Left hindlimb (tissue), 1 donor: ENCODE data around the gene MLH1.
A peak's percentile ranks its signal among the peaks of the same experiment; 100 is the strongest.
"Not testable (repeated sequence)": the region's sequence is repeated elsewhere in the genome, so short reads cannot be mapped to it uniquely, and the experiment has no call there.

Experiments
- DNase-seq: peaks from one replicate; pipeline ENCODE4 v3.0.0-alpha.2; 2018

Gene MLH1

DNA sequence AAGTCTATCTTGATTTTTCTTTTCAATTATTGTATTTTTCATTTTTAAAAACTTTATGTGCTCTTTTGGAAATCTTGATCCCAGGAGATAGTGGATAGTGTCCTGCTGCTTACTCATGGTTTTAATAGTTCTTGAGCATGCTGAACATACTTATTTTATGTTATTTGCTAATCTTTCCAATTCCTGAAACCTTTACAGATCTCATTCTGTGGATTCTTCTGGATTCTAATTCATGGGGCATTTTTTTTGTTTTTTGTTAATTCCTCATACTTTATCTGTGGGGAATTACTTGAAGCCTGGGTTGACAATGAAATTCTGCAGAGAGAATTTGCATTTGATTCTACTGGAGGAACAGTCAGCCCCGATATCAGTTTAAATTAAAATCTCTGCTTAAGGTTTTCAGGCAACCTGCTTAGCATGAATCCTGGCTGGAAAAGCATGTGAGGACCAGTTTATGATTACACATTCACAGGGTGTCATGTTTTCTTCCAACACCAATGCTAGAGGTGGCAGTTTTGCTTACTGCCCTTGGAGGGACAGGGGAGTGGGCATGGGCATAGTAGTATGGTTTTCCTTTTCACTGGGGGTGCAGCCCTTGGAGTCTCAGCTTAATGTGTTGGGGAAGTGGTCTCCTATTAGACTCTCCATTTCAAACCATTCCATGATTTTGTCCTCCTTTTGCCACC, 46.0 kb downstream of the MLH1 start:
- no peak for DNase-seq

DNA sequence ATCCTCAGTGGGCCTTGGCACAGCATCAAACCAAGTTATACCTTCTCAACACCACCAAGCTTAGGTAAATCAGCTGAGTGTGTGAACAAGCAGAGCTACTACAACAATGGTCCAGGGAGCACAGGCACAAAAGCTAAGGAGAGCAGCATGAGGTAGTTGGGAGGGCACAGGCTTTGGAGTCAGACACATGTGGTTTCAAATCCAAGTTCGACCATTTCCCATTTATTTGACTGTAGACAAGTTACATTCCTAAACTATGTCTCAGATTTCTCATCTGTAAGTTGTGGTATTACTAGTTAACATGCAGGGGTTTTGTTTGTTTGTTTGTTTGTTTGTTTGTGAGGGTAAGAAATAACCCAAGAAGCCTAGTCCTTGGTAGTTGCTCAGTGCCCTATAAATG, 46.9 kb downstream of the MLH1 start:
- DNase-seq = no peak

DNA sequence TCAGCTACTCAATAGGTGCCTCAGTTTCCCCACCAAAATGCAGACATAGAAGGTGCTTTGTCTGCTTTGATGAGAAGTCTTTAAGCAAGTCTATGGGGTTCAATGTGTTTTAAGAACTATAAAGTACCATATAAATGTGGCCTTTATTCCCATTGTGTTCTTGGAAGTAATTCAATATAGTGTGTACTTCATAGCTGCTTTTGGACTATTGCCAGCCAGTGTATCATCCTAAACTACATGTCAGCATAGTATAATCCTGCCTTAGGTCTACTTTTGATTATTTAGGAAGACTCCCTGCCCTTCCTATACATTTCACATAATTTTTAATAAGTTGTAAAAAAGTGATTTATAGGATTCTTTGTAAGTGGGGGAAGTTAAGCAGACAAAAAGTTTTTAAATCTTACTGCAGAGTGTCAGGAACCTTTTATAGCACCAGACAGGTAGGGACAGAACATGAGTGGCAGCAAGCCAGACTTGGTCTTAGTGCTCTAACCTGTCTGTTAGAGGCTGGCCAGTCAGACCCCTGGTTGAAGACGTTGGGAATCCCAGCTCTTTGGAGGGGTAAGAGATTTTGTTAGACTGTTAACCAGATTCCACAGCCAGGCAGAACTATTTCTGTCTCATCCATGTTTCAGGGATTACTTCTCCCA, 48.4 kb downstream of the MLH1 start:
- no peak for DNase-seq

DNA sequence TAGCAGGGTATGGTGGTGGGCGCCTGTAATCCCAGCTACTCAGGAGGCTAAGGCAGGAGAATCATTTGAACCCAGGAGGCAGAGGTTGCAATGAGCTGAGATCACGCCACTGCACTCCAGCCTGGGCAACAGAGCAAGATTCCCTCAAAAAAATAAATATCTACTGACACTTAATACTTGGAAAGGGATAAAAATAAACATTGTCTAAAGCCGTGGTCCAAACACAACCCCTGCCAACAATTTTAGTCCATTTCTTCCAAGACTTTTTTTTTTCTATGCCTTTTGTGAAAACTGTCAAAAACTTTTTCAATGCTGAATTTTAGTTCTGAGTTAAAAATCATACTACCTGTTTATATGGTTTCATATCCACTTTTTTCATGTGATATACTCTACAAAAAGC, 49.4 kb downstream of the MLH1 start:
- DNase-seq = not testable (repeated sequence)

DNA sequence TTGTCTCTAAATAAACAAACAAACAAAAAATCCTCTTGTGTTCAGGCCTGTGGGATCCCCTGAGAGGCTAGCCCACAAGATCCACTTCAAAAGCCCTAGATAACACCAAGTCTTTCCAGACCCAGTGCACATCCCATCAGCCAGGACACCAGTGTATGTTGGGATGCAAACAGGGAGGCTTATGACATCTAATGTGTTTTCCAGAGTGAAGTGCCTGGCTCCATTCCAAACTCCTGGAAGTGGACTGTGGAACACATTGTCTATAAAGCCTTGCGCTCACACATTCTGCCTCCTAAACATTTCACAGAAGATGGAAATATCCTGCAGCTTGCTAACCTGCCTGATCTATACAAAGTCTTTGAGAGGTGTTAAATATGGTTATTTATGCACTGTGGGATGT, 57.0 kb downstream of the MLH1 start:
- DNase-seq = peak; percentile 64

DNA sequence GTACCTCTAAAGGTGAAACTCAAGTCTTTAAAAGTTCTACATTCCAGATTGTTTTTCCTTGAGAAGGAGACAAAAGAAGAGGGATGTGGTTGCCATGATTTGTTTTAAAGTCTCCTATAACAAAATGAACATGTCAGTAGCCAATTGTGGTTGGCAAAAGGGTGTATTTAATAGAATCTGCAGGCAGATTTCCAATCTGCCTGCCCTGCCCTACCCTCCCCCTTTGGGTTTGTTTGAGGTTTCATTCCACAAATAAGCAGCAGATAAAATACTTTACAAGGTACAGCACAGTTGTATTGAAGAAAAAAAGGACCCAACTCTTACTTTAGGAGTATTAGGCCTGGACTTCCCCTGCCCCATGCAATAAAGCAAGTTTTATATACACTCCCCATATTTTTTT, 59.5 kb downstream of the MLH1 start:
- DNase-seq = no peak

DNA sequence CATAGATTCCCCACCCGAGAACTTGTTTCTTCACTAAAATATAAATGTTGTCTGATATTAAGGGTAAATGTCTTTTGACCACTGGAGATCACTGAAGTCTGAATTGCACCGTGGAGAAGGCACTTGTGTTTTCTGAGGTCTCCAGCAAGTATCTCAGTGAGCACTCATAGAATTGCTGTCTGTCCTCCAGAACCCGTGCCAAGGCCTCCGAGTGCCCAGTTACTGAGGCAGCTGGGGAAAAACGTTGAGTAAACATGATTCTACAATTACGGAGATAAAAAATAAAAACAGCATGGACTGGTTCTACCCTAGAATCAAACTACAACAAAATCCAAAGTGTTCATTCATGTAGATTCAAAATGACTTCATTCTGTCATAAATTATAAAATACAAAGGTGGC, 60.0 kb downstream of the MLH1 start:
- DNase-seq = no peak

DNA sequence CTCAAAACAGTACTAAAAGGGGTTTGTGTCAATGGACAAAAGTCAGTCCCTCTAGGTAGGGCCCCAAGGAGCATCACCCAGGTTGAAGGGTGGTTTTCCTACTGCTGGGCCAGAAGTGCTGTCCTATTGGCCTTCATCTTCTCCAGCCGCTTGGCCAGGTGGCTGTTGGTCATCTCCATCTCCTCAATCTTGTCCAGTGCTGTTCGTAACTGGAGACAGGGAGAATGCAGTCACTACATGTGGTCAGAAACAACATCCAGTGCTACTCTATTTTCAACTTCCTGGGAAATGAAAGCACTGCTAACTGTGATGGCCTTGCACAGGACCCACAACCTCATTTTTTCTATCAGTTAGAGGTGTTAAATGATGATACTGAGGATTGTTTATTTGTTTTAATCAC, 60.4 kb downstream of the MLH1 start:
- DNase-seq = no peak

DNA sequence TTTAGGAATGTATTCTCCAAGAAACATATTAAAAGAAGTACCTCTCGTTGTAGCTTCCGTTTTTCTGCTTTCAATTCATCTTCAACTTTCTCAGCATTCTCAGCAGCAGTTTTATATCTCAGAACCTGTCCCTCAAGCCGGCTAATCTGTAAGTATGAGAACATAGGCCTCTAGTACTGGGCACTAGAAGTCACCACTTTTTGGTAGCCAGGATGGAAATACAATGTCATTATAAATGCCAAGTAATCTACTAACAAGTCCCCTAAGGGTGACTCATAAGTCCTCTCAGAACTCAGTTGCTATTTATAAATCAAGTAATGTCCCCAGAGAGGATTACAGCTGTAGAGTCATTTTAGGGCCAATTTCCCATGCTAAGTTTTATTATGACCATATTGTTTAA, 61.1 kb downstream of the MLH1 start:
- DNase-seq = no peak

DNA sequence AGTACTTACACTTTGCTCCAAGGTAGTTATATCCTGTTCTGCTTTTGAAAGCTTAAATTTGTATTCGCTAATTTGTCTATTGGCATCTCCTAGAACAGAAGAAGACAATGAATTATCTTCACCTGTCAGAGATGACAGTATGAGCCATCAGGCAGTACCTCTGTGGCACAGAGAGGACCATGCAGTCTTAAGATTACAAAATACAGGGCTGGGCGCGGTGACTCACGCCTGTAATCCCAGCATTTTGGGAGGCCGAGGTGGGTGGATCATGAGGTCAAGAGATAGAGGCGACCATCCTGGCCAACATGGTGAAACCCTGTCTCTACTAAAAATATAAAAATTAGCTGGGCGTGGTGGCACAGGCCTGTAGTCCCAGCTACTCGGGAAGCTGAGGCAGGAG, 61.8 kb downstream of the MLH1 start:
- DNase-seq = not testable (repeated sequence)

DNA sequence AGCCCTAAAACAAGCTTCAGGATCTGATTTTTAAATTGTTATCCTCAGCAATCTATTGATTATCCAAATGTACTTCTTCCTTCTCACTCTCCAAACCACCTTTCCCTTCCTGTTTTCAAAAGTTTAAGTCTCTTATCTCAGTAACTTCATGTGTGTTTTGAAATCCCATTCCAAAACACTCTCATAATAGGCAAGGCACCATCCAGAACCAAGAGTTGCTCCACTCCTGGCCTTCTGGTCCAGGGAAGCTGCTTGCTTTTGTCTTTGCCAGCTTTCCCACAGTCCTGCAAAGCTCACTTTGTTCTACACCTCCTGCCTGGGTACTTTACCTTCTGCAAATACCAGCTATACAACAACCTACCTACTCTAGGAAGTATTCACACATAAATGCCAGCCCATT, 63.5 kb downstream of the MLH1 start:
- DNase-seq = no peak

DNA sequence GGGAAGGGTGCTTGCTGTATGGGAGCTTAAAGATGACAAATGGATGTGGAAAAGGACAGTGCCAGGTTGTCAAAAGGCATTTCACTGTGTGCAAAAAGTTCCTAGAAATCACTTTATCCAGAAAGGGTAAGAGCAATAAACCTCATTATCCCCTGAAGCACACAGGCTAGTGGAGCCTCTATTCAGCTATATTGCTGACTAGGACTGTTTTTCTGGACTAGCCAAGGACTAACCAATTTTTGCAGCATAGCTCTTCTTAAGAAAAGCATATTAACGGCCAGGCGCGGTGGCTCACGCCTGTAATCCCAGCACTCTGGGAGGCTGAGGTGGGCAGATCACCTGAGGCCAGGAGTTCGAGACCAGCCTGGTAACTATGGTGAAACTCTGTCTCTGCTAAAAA, 64.8 kb downstream of the MLH1 start:
- DNase-seq = no peak

DNA sequence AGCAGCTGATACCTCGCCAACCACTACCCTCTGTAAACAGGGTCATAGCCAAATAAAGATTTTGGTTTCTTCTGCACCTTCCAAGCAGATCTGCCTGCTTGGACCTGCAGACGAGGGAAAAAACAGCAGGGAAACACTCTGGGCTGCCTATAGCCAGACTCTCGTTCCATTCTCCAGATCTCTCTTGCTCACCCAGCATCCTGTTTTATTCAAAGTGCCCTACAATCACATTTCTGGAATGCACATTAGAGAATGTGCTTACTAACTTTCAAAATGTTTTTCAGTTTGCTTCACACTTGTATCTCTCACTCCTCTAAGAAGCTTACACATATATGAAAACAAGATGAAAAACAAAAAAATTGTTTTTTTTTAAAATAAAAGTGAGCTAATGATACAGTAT, 71.4 kb downstream of the MLH1 start:
- DNase-seq = no peak

DNA sequence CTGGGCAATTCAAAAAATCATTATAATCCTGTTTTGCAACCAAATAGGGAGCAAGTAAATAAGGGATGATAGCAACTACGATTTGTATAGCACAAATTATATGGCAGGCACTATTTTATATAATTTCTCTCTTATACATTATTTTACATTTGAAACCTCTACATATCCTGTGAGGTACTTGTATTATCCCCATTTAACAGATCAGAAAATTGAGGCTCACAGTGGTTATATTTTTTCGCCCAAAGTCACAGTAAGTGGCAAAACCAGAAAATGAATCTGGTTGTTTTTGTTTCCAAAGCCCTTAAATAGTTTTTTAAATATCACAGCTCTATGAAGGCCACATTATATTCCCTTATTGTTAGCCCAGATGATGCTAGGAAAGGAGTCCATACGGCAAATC, 74.3 kb downstream of the MLH1 start:
- DNase-seq = no peak

DNA sequence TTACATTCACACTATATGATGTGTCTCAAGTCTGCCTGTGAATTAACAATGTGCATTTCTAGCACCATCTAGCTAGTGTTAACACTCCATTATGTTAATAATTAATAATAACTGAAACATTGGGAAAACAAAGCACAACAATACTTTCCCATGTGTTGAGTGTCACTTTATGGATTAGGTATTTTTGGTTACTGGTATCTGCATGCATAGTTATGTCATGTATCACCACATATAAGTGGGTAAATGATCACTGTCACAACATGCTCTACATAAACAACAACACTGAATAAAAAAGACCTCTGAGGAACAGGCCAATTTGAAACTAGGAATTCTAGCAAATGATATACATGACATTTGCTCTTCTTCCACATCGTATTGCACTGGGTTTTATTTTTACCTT, 74.7 kb downstream of the MLH1 start:
- no peak for DNase-seq

DNA sequence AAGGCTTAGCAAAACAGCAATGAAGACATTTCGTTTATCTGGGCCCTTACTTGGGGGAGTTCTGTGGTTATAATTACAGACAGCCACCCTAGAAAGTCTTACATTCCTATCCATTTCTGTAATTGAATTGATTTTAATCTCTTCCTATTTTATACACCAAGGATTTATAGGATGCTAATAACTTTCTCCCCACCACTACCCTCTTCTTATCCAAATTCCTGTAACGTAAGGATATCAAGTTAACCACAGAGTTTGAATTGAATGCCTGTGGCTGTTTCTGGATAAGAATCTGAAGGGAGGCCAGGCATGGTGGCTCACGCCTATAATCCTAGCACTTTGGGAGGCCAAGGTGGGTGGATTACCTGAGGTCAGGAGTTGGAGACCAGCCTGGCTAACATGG, 78.6 kb downstream of the MLH1 start:
- no peak for DNase-seq

DNA sequence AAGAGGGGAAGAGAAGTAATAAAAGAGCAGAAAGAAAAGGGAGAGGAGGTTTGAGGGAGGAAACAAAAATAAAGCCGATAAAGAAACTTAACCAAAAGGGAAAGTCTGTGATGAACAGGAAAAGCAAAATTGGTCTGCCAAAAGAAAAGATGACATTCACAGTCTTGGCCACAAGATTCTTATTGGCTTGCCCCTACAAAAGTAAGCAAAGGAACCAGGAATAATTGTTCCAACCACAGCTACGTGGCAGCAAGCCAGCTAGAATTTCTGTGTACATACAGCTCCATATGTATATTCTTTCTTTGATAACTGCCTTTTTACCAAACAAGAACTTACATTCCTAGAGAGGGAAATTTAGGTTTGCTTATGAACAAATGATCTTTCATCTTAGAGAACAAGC, 79.6 kb downstream of the MLH1 start:
- DNase-seq = peak; percentile 79

DNA sequence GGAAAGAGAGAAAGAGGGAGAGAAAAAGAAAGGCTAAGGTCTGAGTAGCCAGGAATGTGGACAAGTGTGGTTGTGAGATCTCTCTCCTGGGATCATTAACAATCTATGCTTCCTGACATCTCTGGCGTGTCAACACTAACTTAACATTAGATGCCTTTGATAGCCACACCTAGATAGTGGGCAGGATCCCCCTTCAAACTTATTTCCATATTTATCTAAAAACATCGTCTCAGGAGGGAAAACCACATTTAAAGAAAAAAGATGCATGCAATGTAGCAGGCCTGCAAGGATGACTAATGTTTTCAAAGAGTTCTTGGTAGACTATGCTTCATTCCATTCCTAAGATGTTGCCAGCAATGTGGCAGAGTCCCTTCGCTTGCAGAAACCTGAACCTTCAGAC, 80.9 kb downstream of the MLH1 start:
- DNase-seq = no peak

DNA sequence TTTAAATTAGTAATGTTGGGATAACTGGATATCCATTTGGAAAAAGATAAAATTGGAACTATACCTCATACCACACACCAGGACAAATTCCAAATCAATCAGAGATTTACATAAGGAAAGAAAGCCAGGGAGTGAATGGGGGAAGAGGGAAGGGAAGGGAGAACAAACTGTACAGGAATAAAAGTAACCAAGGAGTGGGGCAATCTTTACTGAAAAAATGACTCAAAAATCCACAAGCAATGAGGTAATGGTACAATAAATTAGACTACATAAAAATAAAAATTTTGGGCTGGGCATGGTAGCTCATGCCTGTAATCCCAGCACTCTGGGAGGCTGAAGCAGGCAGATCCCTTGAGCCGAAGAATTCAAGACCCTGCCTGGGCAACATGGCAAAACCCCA, 82.6 kb downstream of the MLH1 start:
- DNase-seq = no peak

DNA sequence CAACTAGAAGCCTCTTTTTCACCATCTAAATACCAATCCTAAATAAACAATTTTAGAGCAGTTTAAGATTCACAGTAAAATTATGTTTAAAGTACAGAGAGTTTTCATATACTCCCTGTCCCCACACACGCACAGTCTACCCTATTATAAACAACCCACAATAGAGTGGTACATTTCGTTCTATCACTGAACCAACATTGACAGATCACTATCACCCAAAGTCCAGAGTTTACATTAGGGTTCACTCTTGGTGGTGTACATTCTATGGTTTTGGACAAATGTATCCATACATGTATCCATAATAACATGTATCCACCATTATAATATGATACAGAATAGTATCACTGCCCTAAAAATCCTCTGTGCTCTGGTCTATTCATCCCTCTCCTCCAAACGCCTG, 89.0 kb downstream of the MLH1 start:
- no peak for DNase-seq

DNA sequence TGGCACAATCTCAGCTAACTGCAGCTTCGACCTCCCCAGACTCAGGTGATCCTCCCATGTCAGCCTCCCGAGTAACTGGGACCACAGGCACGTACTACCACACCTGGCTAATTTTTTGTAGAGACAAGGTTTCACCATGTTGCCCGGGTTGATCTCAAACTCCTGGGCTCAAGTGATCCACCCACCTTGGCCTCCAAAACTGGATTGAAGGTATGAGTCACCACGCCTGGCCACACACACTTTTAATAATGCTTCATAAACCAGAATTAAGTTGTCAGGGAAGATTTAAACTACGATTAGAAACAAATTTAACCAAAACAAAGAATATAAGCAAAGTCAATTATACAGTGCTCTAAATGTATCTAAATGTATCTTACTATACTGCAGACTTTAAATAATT, 93.6 kb downstream of the MLH1 start:
- DNase-seq = no peak

DNA sequence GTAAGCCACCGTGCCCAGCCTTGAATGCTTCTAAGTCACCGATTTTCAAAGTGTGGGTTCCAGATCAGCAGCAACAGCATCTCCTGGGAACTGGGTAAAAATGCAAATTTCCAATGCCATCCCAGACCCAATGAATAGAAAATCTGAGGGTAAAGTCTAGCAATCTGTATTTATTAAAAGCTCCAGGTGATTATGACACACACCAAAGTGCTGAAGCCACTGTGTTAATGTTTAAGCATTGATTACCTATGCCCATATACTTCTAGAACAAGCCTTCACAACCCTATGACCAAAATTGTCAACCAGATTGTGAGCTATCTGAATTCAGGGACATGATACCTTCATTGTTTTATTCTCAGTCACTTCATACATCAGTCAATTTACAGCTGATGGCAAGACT, 94.6 kb downstream of the MLH1 start:
- no peak for DNase-seq

DNA sequence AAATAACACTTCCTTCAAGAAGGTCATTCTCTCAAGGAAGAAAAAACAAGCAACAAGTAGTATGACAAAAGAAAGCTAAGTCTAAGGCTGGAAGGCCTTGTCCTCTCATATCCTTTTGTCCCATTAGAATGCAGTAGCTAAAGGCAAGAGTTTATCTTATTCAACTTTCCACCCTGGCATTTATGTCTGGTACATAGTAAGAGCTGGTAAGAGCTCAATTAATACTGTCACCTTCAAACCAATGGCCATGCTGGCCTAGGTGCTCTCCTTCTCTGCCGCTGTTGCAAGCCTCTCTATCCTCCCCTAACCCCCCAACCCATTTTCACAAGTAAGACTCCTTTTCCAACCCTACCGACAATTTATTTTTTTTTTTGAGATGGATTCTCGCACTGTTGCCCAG, 99.2 kb downstream of the MLH1 start:
- DNase-seq = no peak

DNA sequence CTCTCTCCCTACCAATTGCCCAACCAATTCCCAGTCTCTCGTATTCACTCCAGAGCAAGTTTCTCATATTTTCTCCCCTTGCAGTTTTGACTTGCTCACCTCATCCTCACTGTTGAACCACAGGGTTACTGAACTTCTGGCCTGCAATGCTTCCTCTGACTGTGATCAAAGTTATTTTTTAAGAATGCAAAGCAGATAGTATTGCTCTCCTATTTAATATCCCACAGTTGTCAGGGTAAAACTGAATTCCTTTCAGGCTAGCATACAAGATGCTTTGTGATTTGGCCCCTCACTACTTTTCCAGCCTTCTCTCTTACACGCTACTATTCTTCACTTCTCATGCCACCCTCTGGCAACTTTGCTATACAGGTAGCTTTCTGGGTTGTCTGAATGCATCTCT, 100.2 kb downstream of the MLH1 start:
- no peak for DNase-seq

DNA sequence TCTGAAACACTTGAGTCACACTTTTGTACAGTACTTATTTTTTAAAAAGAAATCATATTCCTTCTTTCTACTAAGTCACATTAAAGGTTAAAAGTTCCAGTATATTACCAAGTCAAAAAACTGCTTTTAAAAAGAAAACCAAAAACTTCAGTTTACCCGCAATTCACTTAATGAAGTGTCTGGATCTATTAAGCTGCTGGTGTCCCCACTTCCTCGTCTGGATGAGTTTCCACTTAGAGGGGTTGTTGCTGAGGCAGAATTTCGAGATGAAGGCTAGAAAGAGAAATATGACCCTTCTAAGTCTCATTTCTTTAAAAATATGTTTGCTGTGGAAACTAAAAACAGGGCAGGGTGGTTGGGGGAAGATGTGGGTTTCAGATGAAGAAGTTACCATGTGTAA, 101.3 kb downstream of the MLH1 start:
- DNase-seq = no peak
